Endothelial cell of umbilical vein (primary cell): ENCODE data around the gene C1orf159. TPM values are rescaled to one million over a fixed set of nuclear protein-coding genes. Genes with fewer than 3 reads are reported as not detected.

ENCODE experiments used
- BruUV-seq: library from RNA; stranded (reverse); fragments of 400-500 nt; replicated peaks from 2 replicates; lab custom pipeline; 2021; lab: Mats Ljungman, UMichigan
- CTCF ChIA-PET: fragments of 300-600, 350-600 bp; sonication (Branson Sonifier 250); formaldehyde crosslinking; loops from one replicate; lab custom pipeline; 2021; ENCODE audit warnings: antibody characterized with exemption, inconsistent platforms; lab: Charles Lee
- POLR2A ChIA-PET: fragments of 300-600, 350-600 bp; sonication (Branson Sonifier 250); formaldehyde crosslinking; loops from one replicate; lab custom pipeline; 2021; ENCODE audit warnings: antibody characterized with exemption, inconsistent platforms; lab: Charles Lee
- DNase-seq: peaks from one replicate; pipeline ENCODE4 v3.0.0-alpha.2; 2011; ENCODE audit warnings: low read depth, low spot score
- FAIRE-seq: peaks from 2 replicates; lab custom pipeline; 2011; peaks lifted over from hg19 to GRCh38; lab: Jason Lieb, UNC
- H2AFZ ChIP-seq: 2 replicates; pipeline ENCODE4 v1.6.0; 2012; ENCODE audit warnings: low read depth, low read length, control low read depth, inconsistent platforms
- H3K27ac ChIP-seq: 2 replicates; pipeline ENCODE4 v1.5.1; 2011; ENCODE audit warnings: low read depth, mild to moderate bottlenecking, control low read depth, low read length, moderate library complexity; ENCODE audit not compliant: insufficient read depth
- H3K27me3 ChIP-seq, 2 experiments: 2 replicates each; pipeline versions ENCODE4 v1.6.0 to v1.6.1; 2011; ENCODE audit warnings: low read length in 2 of 2, mixed read lengths in 1 of 2; ENCODE audit not compliant: control insufficient read depth in 2 of 2, insufficient read depth in 2 of 2
- H3K36me3 ChIP-seq, 2 experiments: 2 replicates in 1 of 2; 3 replicates in 1 of 2; pipeline ENCODE4 v1.5.1; 2011; ENCODE audit warnings: low read length in 2 of 2, mild to moderate bottlenecking in 1 of 2, moderate library complexity in 1 of 2; ENCODE audit not compliant: control insufficient read depth in 2 of 2, insufficient read depth in 2 of 2; ENCODE audit errors: extremely low read depth in 1 of 2
- H3K4me1 ChIP-seq: 3 replicates; pipeline ENCODE4 v1.5.1; 2011; ENCODE audit warnings: mild to moderate bottlenecking, low read length; ENCODE audit not compliant: control insufficient read depth, insufficient read depth; ENCODE audit errors: extremely low read depth
- H3K4me2 ChIP-seq: 2 replicates; pipeline ENCODE4 v1.6.1; 2011; ENCODE audit warnings: low read length, control low read depth, mixed read lengths; ENCODE audit not compliant: insufficient read depth
- H3K4me3 ChIP-seq, 3 experiments: fragments of 200-600 bp in 1 of 3; sonication (generic), shearing (Covaris generic) in 1 of 3; replicated peaks in 1 of 3; 2 replicates each; pipeline ENCODE4 v1.5.1; 2011 to 2016; ENCODE audit warnings: control low read depth in 3 of 3, low read length in 3 of 3, mild to moderate bottlenecking in 2 of 3, inconsistent platforms in 1 of 3, low read depth in 1 of 3, moderate library complexity in 1 of 3; ENCODE audit not compliant: insufficient read depth in 1 of 3
- H3K79me2 ChIP-seq: 2 replicates; pipeline ENCODE4 v1.6.0; 2012; ENCODE audit warnings: low read length, inconsistent platforms; ENCODE audit not compliant: control insufficient read depth, insufficient read depth
- H3K9ac ChIP-seq: replicated peaks from 2 replicates; pipeline ENCODE3; 2011; ENCODE audit warnings: low read length, control low read depth; ENCODE audit not compliant: insufficient read depth; ENCODE audit errors: extremely low read depth
- H3K9me1 ChIP-seq: replicated peaks from 3 replicates; pipeline ENCODE4 v1.6.0; 2011; ENCODE audit warnings: mild to moderate bottlenecking, low read length; ENCODE audit not compliant: control insufficient read depth, insufficient read depth; ENCODE audit errors: extremely low read depth
- H3K9me3 ChIP-seq: replicated peaks from 2 replicates; pipeline ENCODE4 v1.5.1; 2012; ENCODE audit warnings: low read length, inconsistent platforms; ENCODE audit not compliant: control insufficient read depth, insufficient read depth
- H4K20me1 ChIP-seq: replicated peaks from 2 replicates; pipeline ENCODE3; 2011; ENCODE audit warnings: mild to moderate bottlenecking, low read length; ENCODE audit not compliant: control insufficient read depth, insufficient read depth; ENCODE audit errors: extremely low read depth
- EZH2 ChIP-seq: IDR thresholded peaks from 2 replicates; pipeline ENCODE4 v1.6.1; 2012; ENCODE audit warnings: borderline replicate concordance, low read depth, mild to moderate bottlenecking, moderate library complexity, low read length, inconsistent platforms; ENCODE audit not compliant: severe bottlenecking
- FOS ChIP-seq: IDR thresholded peaks from 2 replicates; pipeline ENCODE4 v1.6.1; 2011; ENCODE audit warnings: mild to moderate bottlenecking, low read length, moderate library complexity, borderline replicate concordance; ENCODE audit not compliant: insufficient read depth
- GATA2 ChIP-seq: IDR thresholded peaks from 2 replicates; pipeline ENCODE4 v1.7.0; 2011; ENCODE audit warnings: low read depth, mild to moderate bottlenecking, moderate library complexity, mixed read lengths, low read length; ENCODE audit not compliant: insufficient read length, insufficient read depth
- JUN ChIP-seq: IDR thresholded peaks from 2 replicates; pipeline ENCODE4 v1.6.1; 2011; ENCODE audit warnings: borderline replicate concordance, low read depth; ENCODE audit not compliant: insufficient read length, insufficient read depth
- MYC ChIP-seq: IDR thresholded peaks from one replicate; pipeline ENCODE4 v1.6.1; 2011; ENCODE audit warnings: mild to moderate bottlenecking, low read depth, low read length
- POLR2A ChIP-seq: IDR thresholded peaks from 2 replicates; pipeline ENCODE4 v1.6.1; 2012; ENCODE audit warnings: low read depth, mild to moderate bottlenecking, control low read depth, low read length
- POLR2AphosphoS5 ChIP-seq: IDR thresholded peaks from 2 replicates; pipeline ENCODE4 v1.6.1; 2012; ENCODE audit warnings: low read depth, mild to moderate bottlenecking, control low read depth, low read length, moderate library complexity; ENCODE audit not compliant: insufficient read depth
- dilution Hi-C: fragments of 300-500 bp; cut with MboI; formaldehyde crosslinking; loops from one replicate; pipeline ENCODE4 v1.15.0; 2019; ENCODE audit warnings: low sequenced_read_pairs; ENCODE audit not compliant: extremely low pct_ligation_motif_present
- intact Hi-C: fragments of 100-400 bp; cut with micrococcal nuclease; formaldehyde crosslinking; loops from one replicate; pipeline ENCODE4 v1.10.0; 2022
- polyA plus RNA-seq, 4 experiments: library from polyadenylated mRNA; depleted of rRNA in 3 of 4; stranded (reverse) in 3 of 4; unstranded in 1 of 4; fragments of >200 nt; gene quantifications; 2 replicates each; pipeline versions ENCODE4 v1.2.1 to v1.2.3, GENCODE V29; 2011 to 2012; ENCODE audit warnings: missing spikeins in 1 of 4
- total RNA-seq: library from RNA; stranded (reverse); gene quantifications from 2 replicates; pipeline ENCODE4 v1.2.3, GENCODE V29; 2021
- TF ChIP-seq, protein P1 (sequence below): IDR thresholded peaks from 2 replicates; pipeline ENCODE4 v1.6.1; 2011; ENCODE audit not compliant: insufficient read depth, insufficient read length
- TF ChIP-seq, protein P2 (sequence below), 2 donors: IDR thresholded peaks; 1 replicate in 1 of 2; 2 replicates in 1 of 2; pipeline ENCODE4 v1.5.1; 2011; ENCODE audit warnings: low read length in 2 of 2, mild to moderate bottlenecking in 2 of 2, moderate library complexity in 2 of 2, control low read depth in 1 of 2, inconsistent platforms in 1 of 2, low read depth in 1 of 2; ENCODE audit not compliant: insufficient read depth in 1 of 2; ENCODE audit errors: extremely low read depth in 1 of 2

Gene C1orf159
- total and polyA plus RNA-seq, 2 donors (not counting 3 experiments of a cell fraction or from before 2014, with no cell fraction given), result 16.1 to 20.1 TPM

DNA sequence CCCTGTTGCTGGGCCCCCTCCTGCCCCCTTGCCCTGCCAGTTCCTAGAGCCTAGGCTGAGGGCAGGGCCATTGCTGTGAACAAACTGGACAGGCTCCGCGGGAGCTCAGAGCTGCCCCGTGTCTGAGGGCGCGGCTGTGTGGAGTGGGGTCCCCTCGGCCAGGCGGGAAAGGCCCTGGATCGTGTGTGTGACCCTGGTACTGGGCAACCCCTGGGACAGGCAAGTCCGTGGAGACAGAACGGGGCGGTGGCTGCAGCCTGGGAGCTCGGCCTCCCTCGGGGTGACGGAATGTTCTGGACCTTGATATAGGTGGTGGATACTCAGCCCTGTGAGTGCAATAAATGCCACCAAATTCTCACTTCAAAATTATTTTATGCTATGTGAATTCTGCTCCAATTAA, 27.7 kb upstream of the C1orf159 start:
- TF ChIP-seq, protein P1, sequence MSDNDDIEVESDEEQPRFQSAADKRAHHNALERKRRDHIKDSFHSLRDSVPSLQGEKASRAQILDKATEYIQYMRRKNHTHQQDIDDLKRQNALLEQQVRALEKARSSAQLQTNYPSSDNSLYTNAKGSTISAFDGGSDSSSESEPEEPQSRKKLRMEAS, result no peak
- TF ChIP-seq EZH2 (no peak), JUN (no peak), FOS (no peak), MYC (no peak), GATA2 (no peak), POLR2A (no peak), POLR2AphosphoS5 (no peak)
- TF ChIP-seq, protein P2, sequence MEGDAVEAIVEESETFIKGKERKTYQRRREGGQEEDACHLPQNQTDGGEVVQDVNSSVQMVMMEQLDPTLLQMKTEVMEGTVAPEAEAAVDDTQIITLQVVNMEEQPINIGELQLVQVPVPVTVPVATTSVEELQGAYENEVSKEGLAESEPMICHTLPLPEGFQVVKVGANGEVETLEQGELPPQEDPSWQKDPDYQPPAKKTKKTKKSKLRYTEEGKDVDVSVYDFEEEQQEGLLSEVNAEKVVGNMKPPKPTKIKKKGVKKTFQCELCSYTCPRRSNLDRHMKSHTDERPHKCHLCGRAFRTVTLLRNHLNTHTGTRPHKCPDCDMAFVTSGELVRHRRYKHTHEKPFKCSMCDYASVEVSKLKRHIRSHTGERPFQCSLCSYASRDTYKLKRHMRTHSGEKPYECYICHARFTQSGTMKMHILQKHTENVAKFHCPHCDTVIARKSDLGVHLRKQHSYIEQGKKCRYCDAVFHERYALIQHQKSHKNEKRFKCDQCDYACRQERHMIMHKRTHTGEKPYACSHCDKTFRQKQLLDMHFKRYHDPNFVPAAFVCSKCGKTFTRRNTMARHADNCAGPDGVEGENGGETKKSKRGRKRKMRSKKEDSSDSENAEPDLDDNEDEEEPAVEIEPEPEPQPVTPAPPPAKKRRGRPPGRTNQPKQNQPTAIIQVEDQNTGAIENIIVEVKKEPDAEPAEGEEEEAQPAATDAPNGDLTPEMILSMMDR (IDR thresholded peaks at IDR 0.05; ENCODE audit: extremely low read depth in 1 of 2, insufficient read depth in 1 of 2, low read depth in 1 of 2, low read length in 2 of 2), result no peak
- FAIRE-seq (no peak), DNase-seq (no peak)
- dilution Hi-C loops (no loop called here), intact Hi-C loops (no loop called here)
- Histone ChIP-seq H3K4me3 (no peak overlapping the region), H2AFZ (no peak overlapping the region), H3K9me1 (no peaks in the 10 kb centered on the region), H3K36me3 (no peaks in the 10 kb centered on the region), H3K27ac (no peak overlapping the region), H4K20me1 (no peaks in the 10 kb centered on the region), H3K4me2 (no peak overlapping the region), H3K4me1 (no peaks in the 10 kb centered on the region), H3K9ac (no peak overlapping the region), H3K27me3 (peaks cover 0 to 2% of the 10 kb centered on the region in 2 experiments), H3K79me2 (no peaks in the 10 kb centered on the region), H3K9me3 (no peaks in the 10 kb centered on the region)
- POLR2A ChIA-PET, result no interaction called here
- BruUV-seq, result no TSS peak
- CTCF ChIA-PET, result no interaction called here
